ENCODE measurements around the gene TLR2.

Gene TLR2

GRCh38 chr4:153729895-153730294 lies 45.8 kb downstream of the TLR2 start:
- Histone ChIP-seq H3K79me2 (ENCODE audit: low read length) (no peaks in the 10 kb centered on the region), H3K4me3 (ENCODE audit: low read length) (no peak overlapping the region), H3K27me3 (ENCODE audit: low read depth, low read length) (peaks cover 20% of the 10 kb centered on the region), H3K4me2 (ENCODE audit: low read length) (peak overlapping the region; percentile 2; the same call in 1 of the 2 replicates), H2AFZ (ENCODE audit: low read depth, low read length) (no peak overlapping the region), H3K9me3 (ENCODE audit: insufficient read depth, low read length) (no peaks in the 10 kb centered on the region), H3K27ac (ENCODE audit: low read length) (no peak overlapping the region), H4K20me1 (ENCODE audit: insufficient read depth, low read length) (no peaks in the 10 kb centered on the region), H3K4me1 (ENCODE audit: low read length) (peaks cover 41% of the 10 kb centered on the region), H3K36me3 (replicated peaks; ENCODE audit: low read depth, low read length) (no peaks in the 10 kb centered on the region), H3K9ac (ENCODE audit: low read length) (no peak overlapping the region)
- no peak for TF ChIP-seq EZH2phosphoT487 (IDR thresholded peaks at IDR 0.05; ENCODE audit: low read depth)
- TF ChIP-seq CTCF (IDR thresholded peaks at IDR 0.05; ENCODE audit: low read depth, low read length), result no peak

- H2AFZ ChIP-seq (ENCODE audit: low read depth, low read length), result no peak overlapping the region
- no peak overlapping the region for H3K4me3 ChIP-seq (ENCODE audit: low read length)
- no peak overlapping the region for H3K4me2 ChIP-seq (ENCODE audit: low read length)
- H3K9me3 ChIP-seq (ENCODE audit: insufficient read depth, low read length), result no peaks in the 10 kb centered on the region
- H3K36me3 ChIP-seq (replicated peaks; ENCODE audit: low read depth, low read length), result no peaks in the 10 kb centered on the region
- H3K79me2 ChIP-seq (ENCODE audit: low read length), result no peaks in the 10 kb centered on the region
- TF ChIP-seq EZH2phosphoT487 (IDR thresholded peaks at IDR 0.05; ENCODE audit: low read depth), result no peak
- TF ChIP-seq CTCF (IDR thresholded peaks at IDR 0.05; ENCODE audit: low read depth, low read length), result no peak
- no peak overlapping the region for H3K27ac ChIP-seq (ENCODE audit: low read length)
- H3K27me3 ChIP-seq (ENCODE audit: low read depth, low read length), result peaks cover 33% of the 10 kb centered on the region
- no peak overlapping the region for H3K9ac ChIP-seq (ENCODE audit: low read length)
- H3K4me1 ChIP-seq (ENCODE audit: low read length), result peaks cover 41% of the 10 kb centered on the region
- H4K20me1 ChIP-seq (ENCODE audit: insufficient read depth, low read length), result no peaks in the 10 kb centered on the region
Observed at GRCh38 chr4:153731239-153731638, 47.2 kb downstream of the TLR2 start.

GRCh38 chr4:153733751-153734448 lies 49.8 kb downstream of the TLR2 start:
- TF ChIP-seq CTCF (IDR thresholded peaks at IDR 0.05; ENCODE audit: low read depth, low read length) (no peak), EZH2phosphoT487 (IDR thresholded peaks at IDR 0.05; ENCODE audit: low read depth) (no peak)
- no peaks in the 10 kb centered on the region for H3K36me3 ChIP-seq (replicated peaks; ENCODE audit: low read depth, low read length)
- H3K27ac ChIP-seq (ENCODE audit: low read length), result no peak overlapping the region
- peaks cover 23% of the 10 kb centered on the region for H3K4me1 ChIP-seq (ENCODE audit: low read length)
- peaks cover 39% of the 10 kb centered on the region for H3K27me3 ChIP-seq (ENCODE audit: low read depth, low read length)
- 0 out of 2 replicates have a peak overlapping the region, but pooled peaks have one; percentile 9 for H3K4me2 ChIP-seq (ENCODE audit: low read length)
- no peak overlapping the region for H2AFZ ChIP-seq (ENCODE audit: low read depth, low read length)
- no peak overlapping the region for H3K4me3 ChIP-seq (ENCODE audit: low read length)
- no peaks in the 10 kb centered on the region for H4K20me1 ChIP-seq (ENCODE audit: insufficient read depth, low read length)
- no peak overlapping the region for H3K9ac ChIP-seq (ENCODE audit: low read length)
- no peaks in the 10 kb centered on the region for H3K79me2 ChIP-seq (ENCODE audit: low read length)
- H3K9me3 ChIP-seq (ENCODE audit: insufficient read depth, low read length), result no peaks in the 10 kb centered on the region

DNA sequence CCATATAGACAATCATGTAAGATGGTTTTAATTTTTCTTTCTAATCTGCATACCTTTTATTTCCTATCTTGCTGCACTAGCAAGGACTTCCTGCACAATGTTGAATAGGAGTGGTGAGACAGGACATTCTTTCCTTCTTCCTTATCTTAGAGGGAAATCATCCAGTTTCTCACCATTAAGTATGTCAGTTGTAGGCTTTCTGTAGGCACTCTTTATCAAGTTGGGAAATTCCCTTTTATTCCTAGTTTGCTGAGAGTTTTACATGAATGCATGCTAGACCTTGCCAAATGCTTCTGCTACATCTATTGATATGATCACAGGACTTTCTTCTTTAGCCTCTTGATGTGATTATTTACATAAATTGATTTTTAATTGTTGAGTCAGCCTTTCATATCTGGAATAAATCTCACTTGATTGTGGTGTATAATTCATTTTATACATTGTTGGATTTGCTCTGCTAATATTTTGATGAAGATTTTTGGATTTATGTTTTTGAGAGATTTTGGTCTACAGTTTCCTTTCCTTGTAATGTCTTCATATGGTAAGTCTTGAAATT lies 51.9 kb downstream of the TLR2 start:
- H3K27me3 ChIP-seq (ENCODE audit: low read depth, low read length), result peaks cover 39% of the 10 kb centered on the region
- H3K4me2 ChIP-seq (ENCODE audit: low read length), result no peak overlapping the region
- peaks cover 9% of the 10 kb centered on the region for H3K4me1 ChIP-seq (ENCODE audit: low read length)
- no peak overlapping the region for H3K9ac ChIP-seq (ENCODE audit: low read length)
- H3K79me2 ChIP-seq (ENCODE audit: low read length), result no peaks in the 10 kb centered on the region
- no peak for TF ChIP-seq EZH2phosphoT487 (IDR thresholded peaks at IDR 0.05; ENCODE audit: low read depth)
- TF ChIP-seq CTCF (IDR thresholded peaks at IDR 0.05; ENCODE audit: low read depth, low read length), result no peak
- no peak overlapping the region for H2AFZ ChIP-seq (ENCODE audit: low read depth, low read length)
- peaks cover 7% of the 10 kb centered on the region for H3K9me3 ChIP-seq (ENCODE audit: insufficient read depth, low read length)
- no peak overlapping the region for H3K27ac ChIP-seq (ENCODE audit: low read length)
- no peak overlapping the region for H3K4me3 ChIP-seq (ENCODE audit: low read length)
- H4K20me1 ChIP-seq (ENCODE audit: insufficient read depth, low read length), result no peaks in the 10 kb centered on the region
- H3K36me3 ChIP-seq (replicated peaks; ENCODE audit: low read depth, low read length), result peaks cover 4% of the 10 kb centered on the region

Data from OCI-LY3 (cell line).